ENCODE measurements around the gene YPEL1. TPM values are rescaled to one million over a fixed set of nuclear protein-coding genes. Genes with fewer than 3 reads are reported as not detected.

Gene YPEL1
- 10 to 100 TPM in 1 of 4 donors, 1 to 10 TPM in 3; 3.1 to 16.5 (median 8.6) TPM for total RNA-seq

GRCh38 chr22:21735200-21736083, at the start of gene YPEL1:
Gene YPEL1, minus strand, starts transcription at chr22:21735794. Its CDS starts 25,050 bp downstream, at chr22:21710744.
- TF ChIP-seq CTCF (IDR thresholded peaks at IDR 0.05; ENCODE audit: low read depth), result no peak

GRCh38 chr22:21780259-21780658, 44.7 kb upstream of the YPEL1 start:
- no peak for TF ChIP-seq CTCF (IDR thresholded peaks at IDR 0.05; ENCODE audit: low read depth)

- no peak for TF ChIP-seq CTCF (IDR thresholded peaks at IDR 0.05; ENCODE audit: low read depth)
Observed at GRCh38 chr22:21779444-21779843, 43.9 kb upstream of the YPEL1 start.

GRCh38 chr22:21778705-21779363, 43.2 kb upstream of the YPEL1 start:
- no peak for TF ChIP-seq CTCF (IDR thresholded peaks at IDR 0.05; ENCODE audit: low read depth)

GRCh38 chr22:21771631-21771976, 36.0 kb upstream of the YPEL1 start:
- TF ChIP-seq CTCF (IDR thresholded peaks at IDR 0.05; ENCODE audit: low read depth), result no peak

GRCh38 chr22:21768435-21768834, 32.8 kb upstream of the YPEL1 start:
- TF ChIP-seq CTCF (IDR thresholded peaks at IDR 0.05; ENCODE audit: low read depth), result no peak

GRCh38 chr22:21766691-21767462, 31.3 kb upstream of the YPEL1 start:
- no peak for TF ChIP-seq CTCF (IDR thresholded peaks at IDR 0.05; ENCODE audit: low read depth)
